OCI-LY3 (cell line): ENCODE data around the gene SLC1A4.

Source experiments
- H2AFZ ChIP-seq: fragments of 200-600, 300-600 bp; shearing (Covaris generic); 2 replicates; pipeline ENCODE4 v1.6.0; 2014; ENCODE audit warnings: antibody characterized with exemption, low read depth, low read length
- H3K27ac ChIP-seq: fragments of 200-600, 300-600 bp; sonication (generic); 2 replicates; pipeline ENCODE4 v1.5.1; 2014; ENCODE audit warnings: mild to moderate bottlenecking, low read length, moderate library complexity, mixed read lengths
- H3K27me3 ChIP-seq: fragments of 200-600, 300-600 bp; sonication (generic); 2 replicates; pipeline ENCODE4 v1.6.1; 2014; ENCODE audit warnings: low read depth, low read length, mixed read lengths
- H3K36me3 ChIP-seq: fragments of 200-600, 300-600 bp; sonication (generic); replicated peaks from 2 replicates; pipeline ENCODE3; 2014; ENCODE audit warnings: low read depth, low read length, mixed read lengths
- H3K4me1 ChIP-seq: fragments of 300-600, 200-600 bp; sonication (generic); 2 replicates; pipeline ENCODE4 v1.6.1; 2014; ENCODE audit warnings: low read length, mixed read lengths
- H3K4me2 ChIP-seq: fragments of 200-600, 300-600 bp; sonication (generic); 2 replicates; pipeline ENCODE4 v1.6.1; 2014; ENCODE audit warnings: low read length, mixed read lengths
- H3K4me3 ChIP-seq: fragments of 300-600, 200-600 bp; sonication (generic); 2 replicates; pipeline ENCODE4 v1.5.1; 2014; ENCODE audit warnings: antibody characterized with exemption, mild to moderate bottlenecking, low read length, moderate library complexity
- H3K79me2 ChIP-seq: fragments of 300-600, 200-600 bp; shearing (Covaris generic); 2 replicates; pipeline ENCODE4 v1.6.1; 2014; ENCODE audit warnings: mild to moderate bottlenecking, low read length, mixed read lengths
- H3K9ac ChIP-seq: fragments of 300-600, 200-600 bp; shearing (Covaris generic); 2 replicates; pipeline ENCODE4 v1.6.0; 2014; ENCODE audit warnings: mild to moderate bottlenecking, low read length, moderate library complexity
- H3K9me3 ChIP-seq: fragments of 200-600, 300-600 bp; shearing (Covaris generic); 2 replicates; pipeline ENCODE4 v1.6.1; 2014; ENCODE audit warnings: low read length, mixed read lengths; ENCODE audit not compliant: insufficient read depth
- H4K20me1 ChIP-seq: fragments of 200-600, 300-600 bp; sonication (generic); 2 replicates; pipeline ENCODE4 v1.6.1; 2016; ENCODE audit warnings: low read length, mixed read lengths; ENCODE audit not compliant: insufficient read depth
- EZH2phosphoT487 ChIP-seq: fragments of 200-600 bp; shearing (Covaris generic); IDR thresholded peaks from 2 replicates; pipeline ENCODE4 v1.6.1; 2018; ENCODE audit warnings: antibody characterized with exemption, mixed run types, low read depth
- TF ChIP-seq, protein P1 (sequence below): fragments of 200-600, 300-600 bp; sonication (generic); IDR thresholded peaks from 2 replicates; pipeline ENCODE4 v1.5.1; 2014; ENCODE audit warnings: antibody characterized with exemption, low read length, low read depth

The SLC1A4 gene

GRCh38 chr2:64995041-64995440 is 5.8 kb downstream of the SLC1A4 start:
- Histone ChIP-seq H3K4me2 (no peak overlapping the region), H4K20me1 (peaks cover 74% of the 10 kb centered on the region), H3K27ac (no peak overlapping the region), H3K4me3 (no peak overlapping the region), H3K79me2 (peaks cover 87% of the 10 kb centered on the region), H3K9ac (no peak overlapping the region), H3K36me3 (peaks cover 23% of the 10 kb centered on the region), H3K4me1 (peaks cover 21% of the 10 kb centered on the region), H3K27me3 (no peaks in the 10 kb centered on the region), H3K9me3 (no peaks in the 10 kb centered on the region), H2AFZ (no peak overlapping the region)
- no peak for TF ChIP-seq EZH2phosphoT487
- TF ChIP-seq, protein P1, sequence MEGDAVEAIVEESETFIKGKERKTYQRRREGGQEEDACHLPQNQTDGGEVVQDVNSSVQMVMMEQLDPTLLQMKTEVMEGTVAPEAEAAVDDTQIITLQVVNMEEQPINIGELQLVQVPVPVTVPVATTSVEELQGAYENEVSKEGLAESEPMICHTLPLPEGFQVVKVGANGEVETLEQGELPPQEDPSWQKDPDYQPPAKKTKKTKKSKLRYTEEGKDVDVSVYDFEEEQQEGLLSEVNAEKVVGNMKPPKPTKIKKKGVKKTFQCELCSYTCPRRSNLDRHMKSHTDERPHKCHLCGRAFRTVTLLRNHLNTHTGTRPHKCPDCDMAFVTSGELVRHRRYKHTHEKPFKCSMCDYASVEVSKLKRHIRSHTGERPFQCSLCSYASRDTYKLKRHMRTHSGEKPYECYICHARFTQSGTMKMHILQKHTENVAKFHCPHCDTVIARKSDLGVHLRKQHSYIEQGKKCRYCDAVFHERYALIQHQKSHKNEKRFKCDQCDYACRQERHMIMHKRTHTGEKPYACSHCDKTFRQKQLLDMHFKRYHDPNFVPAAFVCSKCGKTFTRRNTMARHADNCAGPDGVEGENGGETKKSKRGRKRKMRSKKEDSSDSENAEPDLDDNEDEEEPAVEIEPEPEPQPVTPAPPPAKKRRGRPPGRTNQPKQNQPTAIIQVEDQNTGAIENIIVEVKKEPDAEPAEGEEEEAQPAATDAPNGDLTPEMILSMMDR, result no peak

DNA sequence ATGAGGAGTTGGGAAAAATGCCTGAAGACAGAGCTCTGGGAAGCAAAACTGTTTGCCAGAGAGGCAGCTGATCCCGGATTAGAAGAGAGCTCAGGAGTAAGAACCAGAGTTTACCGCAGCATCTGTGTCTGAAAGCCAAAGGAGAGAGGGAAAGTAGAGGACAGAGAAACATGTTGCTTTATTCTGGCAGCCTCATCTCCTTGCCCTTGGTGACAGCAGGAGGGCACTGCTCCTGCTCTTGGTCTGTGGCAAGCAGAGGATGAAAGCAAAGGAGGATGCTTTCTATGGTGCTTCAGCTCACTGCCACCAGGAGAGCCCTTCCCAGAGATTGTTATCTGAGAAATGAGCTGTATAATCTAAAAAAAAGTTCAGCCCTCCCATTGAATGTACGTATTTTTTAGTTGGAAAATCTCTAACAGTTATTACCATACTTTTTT is 7.7 kb downstream of the SLC1A4 start:
- Histone ChIP-seq H3K36me3 (peaks cover 23% of the 10 kb centered on the region), H2AFZ (no peak overlapping the region), H3K27ac (no peak overlapping the region), H4K20me1 (peaks cover 67% of the 10 kb centered on the region), H3K27me3 (no peaks in the 10 kb centered on the region), H3K4me2 (no peak overlapping the region), H3K9me3 (no peaks in the 10 kb centered on the region), H3K79me2 (peaks cover 78% of the 10 kb centered on the region), H3K4me1 (peaks cover 8% of the 10 kb centered on the region; the same call in 1 of the 2 replicates), H3K9ac (no peak overlapping the region), H3K4me3 (no peak overlapping the region)
- TF ChIP-seq, protein P1, result no peak
- no peak for TF ChIP-seq EZH2phosphoT487

DNA sequence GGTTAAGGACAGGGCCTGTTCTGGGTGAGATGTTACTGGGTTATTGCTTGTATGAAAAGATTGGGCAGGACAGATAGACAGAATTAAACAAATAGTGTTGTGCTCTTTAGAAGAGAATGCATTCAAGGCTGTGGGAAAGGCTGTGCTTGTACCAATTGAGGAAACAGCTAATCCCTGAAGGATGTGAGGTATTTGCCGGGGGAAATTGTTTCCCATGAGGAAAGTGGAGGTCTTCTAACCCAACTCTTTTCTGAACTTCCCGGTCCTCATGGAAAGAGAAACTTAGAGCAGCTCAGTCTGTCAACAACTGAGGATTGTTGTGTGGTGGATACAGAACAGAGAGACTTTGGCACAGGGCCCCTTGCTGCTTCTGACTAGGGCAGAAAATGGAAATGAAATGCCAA is 9.5 kb downstream of the SLC1A4 start:
- Histone ChIP-seq H3K4me2 (no peak overlapping the region), H2AFZ (no peak overlapping the region), H3K9ac (no peak overlapping the region), H3K4me1 (no peaks in the 10 kb centered on the region), H3K27ac (no peak overlapping the region), H3K4me3 (no peak overlapping the region), H3K9me3 (no peaks in the 10 kb centered on the region), H4K20me1 (peaks cover 50% of the 10 kb centered on the region), H3K36me3 (peaks cover 18% of the 10 kb centered on the region), H3K27me3 (no peaks in the 10 kb centered on the region), H3K79me2 (peaks cover 60% of the 10 kb centered on the region)
- no peak for TF ChIP-seq EZH2phosphoT487
- TF ChIP-seq, protein P1, result no peak

DNA sequence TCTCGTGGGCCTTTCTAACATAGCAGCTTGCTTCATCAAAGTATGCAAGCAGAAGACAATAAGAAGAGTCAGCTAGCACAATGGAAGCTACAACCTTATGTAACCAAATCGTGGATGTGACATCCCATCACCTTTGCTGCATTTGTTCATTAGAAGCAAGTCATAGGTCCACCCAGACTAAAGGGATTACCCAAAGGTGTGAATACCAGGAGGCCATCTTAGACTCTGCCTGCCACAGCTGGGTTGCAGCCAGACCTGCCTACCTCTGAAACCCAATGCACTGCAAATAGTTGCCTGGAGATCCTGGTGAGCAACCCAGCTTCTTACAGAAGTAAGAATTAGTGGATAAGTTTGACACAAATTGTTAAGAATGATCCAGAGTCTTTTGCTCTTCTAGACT is 10.6 kb downstream of the SLC1A4 start:
- H3K27ac ChIP-seq, result no peak overlapping the region
- no peak overlapping the region for H3K4me2 ChIP-seq
- H3K27me3 ChIP-seq, result no peaks in the 10 kb centered on the region
- H3K4me3 ChIP-seq, result no peak overlapping the region
- no peaks in the 10 kb centered on the region for H3K9me3 ChIP-seq
- peaks cover 50% of the 10 kb centered on the region for H3K79me2 ChIP-seq
- no peak for TF ChIP-seq EZH2phosphoT487
- TF ChIP-seq, protein P1, result no peak
- H3K9ac ChIP-seq, result no peak overlapping the region
- no peaks in the 10 kb centered on the region for H3K4me1 ChIP-seq
- H2AFZ ChIP-seq, result no peak overlapping the region
- peaks cover 40% of the 10 kb centered on the region for H4K20me1 ChIP-seq
- H3K36me3 ChIP-seq, result peaks cover 18% of the 10 kb centered on the region
